ENCODE results near the gene AADAT.

- no peak for TF ChIP-seq EZH2 (IDR thresholded peaks at IDR 0.05)
- no peak for TF ChIP-seq POLR2AphosphoS5 (IDR thresholded peaks at IDR 0.05; ENCODE audit: borderline replicate concordance, low read depth, low read length)
Observed at GRCh38 chr4:170128219-170128804, 38.6 kb upstream of the AADAT start.
